Retinal pigment epithelial cell (primary cell): ENCODE results near the gene PIWIL4.
"Not testable (repeated sequence)": the region's sequence is repeated elsewhere in the genome, so short reads cannot be mapped to it uniquely, and the experiment has no call there.

ENCODE experiments used
- DNase-seq: peaks from one replicate; pipeline ENCODE4 v3.0.0-alpha.2; 2010; ENCODE audit warnings: low read depth
- H3K4me3 ChIP-seq: 2 replicates; pipeline ENCODE4 v1.5.1; 2011; ENCODE audit warnings: mild to moderate bottlenecking, low read length, control low read depth, moderate library complexity
- TF ChIP-seq, protein P1 (sequence below): conservative IDR thresholded peaks from 2 replicates; pipeline ENCODE4 v1.5.1; 2011; ENCODE audit warnings: low read depth, low read length, control low read depth, inconsistent platforms

The PIWIL4 gene

DNA sequence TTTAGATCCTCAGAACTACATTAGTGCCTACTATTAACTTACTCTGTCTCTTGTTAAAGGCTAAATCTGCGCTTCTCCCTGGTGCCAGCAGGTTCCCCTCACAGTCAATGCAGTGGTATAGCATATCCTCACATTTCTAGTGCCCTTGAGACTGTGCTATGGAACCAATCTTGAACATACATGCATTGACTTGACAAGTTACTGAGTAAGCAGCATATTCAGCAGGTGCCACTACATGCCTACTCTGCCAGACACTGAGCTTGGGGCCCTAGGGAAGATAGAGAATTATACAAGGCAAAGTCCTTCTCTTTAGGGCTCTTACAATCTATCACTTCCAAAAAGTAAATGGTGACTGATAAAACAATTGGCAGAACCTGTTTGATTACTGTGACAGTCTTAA is 20.3 kb upstream of the PIWIL4 start:
- H3K4me3 ChIP-seq = no peak overlapping the region
- no peak for DNase-seq
- TF ChIP-seq, protein P1, sequence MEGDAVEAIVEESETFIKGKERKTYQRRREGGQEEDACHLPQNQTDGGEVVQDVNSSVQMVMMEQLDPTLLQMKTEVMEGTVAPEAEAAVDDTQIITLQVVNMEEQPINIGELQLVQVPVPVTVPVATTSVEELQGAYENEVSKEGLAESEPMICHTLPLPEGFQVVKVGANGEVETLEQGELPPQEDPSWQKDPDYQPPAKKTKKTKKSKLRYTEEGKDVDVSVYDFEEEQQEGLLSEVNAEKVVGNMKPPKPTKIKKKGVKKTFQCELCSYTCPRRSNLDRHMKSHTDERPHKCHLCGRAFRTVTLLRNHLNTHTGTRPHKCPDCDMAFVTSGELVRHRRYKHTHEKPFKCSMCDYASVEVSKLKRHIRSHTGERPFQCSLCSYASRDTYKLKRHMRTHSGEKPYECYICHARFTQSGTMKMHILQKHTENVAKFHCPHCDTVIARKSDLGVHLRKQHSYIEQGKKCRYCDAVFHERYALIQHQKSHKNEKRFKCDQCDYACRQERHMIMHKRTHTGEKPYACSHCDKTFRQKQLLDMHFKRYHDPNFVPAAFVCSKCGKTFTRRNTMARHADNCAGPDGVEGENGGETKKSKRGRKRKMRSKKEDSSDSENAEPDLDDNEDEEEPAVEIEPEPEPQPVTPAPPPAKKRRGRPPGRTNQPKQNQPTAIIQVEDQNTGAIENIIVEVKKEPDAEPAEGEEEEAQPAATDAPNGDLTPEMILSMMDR = no peak

DNA sequence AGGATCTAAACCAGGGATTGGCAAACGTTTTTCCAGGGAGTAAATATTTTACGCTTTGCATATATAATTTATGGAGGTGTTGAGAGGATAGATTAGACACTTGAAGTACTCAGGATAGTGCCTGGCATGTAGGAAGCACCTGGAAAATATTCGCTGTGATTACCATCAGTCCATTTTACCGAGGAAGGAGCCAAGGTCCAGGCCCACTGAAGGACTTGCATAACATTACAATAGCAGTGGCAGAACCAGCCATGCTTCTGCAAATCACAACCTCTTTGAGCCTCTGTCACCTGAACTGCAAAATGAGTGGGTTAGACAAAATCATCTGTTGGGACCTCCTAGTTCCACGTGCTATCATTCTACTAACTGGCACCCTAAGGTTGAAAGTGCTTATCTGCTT is 18.0 kb upstream of the PIWIL4 start:
- TF ChIP-seq, protein P1 = no peak
- H3K4me3 ChIP-seq = no peak overlapping the region
- DNase-seq = no peak

GRCh38 chr11:94550513-94550912 is 16.7 kb upstream of the PIWIL4 start:
- H3K4me3 ChIP-seq = no peak overlapping the region
- no peak for DNase-seq
- TF ChIP-seq, protein P1 = no peak

GRCh38 chr11:94553938-94554337 is 13.2 kb upstream of the PIWIL4 start:
- TF ChIP-seq, protein P1 = no peak
- peak; percentile 36 for DNase-seq
- H3K4me3 ChIP-seq = no peak overlapping the region

- not testable (repeated sequence) for H3K4me3 ChIP-seq, DNase-seq
These were observed 11.3 kb upstream of the PIWIL4 start for GRCh38 chr11:94555752-94556329.

GRCh38 chr11:94557421-94557820 is 9.7 kb upstream of the PIWIL4 start:
- no peak overlapping the region for H3K4me3 ChIP-seq
- TF ChIP-seq, protein P1 = no peak
- no peak for DNase-seq

DNA sequence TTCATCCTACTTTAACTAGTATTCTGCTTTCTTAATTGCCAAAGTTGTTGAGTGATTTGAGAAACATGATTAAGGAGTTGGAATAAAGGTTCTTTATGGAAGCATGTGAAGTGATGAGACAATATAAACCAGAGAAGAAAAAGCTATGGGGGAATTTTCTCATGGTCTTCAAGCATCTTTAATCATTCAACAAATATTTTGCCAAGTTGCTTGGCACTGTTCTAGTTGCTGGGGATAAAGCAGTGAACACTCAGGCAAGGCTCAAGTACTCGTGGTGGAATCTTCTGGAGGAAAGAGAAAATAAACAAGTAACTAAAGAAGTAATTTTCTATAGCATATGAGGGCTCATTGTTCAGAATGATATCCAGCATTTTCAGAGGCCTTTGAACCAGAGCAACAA is 9.2 kb upstream of the PIWIL4 start:
- H3K4me3 ChIP-seq = no peak overlapping the region
- DNase-seq = no peak
- TF ChIP-seq, protein P1 = no peak

GRCh38 chr11:94558468-94558867 is 8.7 kb upstream of the PIWIL4 start:
- no peak for DNase-seq
- H3K4me3 ChIP-seq = no peak overlapping the region
- TF ChIP-seq, protein P1 = no peak
